HepG2 (cell line): ENCODE results near the gene PXDC1. TPM values are rescaled to one million over a fixed set of nuclear protein-coding genes. Genes with fewer than 3 reads are reported as not detected.
A peak's percentile ranks its signal among the peaks of the same experiment; 100 is the strongest.

Experiments used
- BRD4 ChIP-seq: sonication (generic); formaldehyde crosslinking; IDR thresholded peaks from 2 replicates; pipeline ENCODE4 v1.4.0; 2020; ENCODE audit warnings: missing genetic modification reagents
- CCAR2 ChIP-seq: fragments of 200-400 bp; formaldehyde crosslinking; optimal IDR thresholded peaks from 2 replicates; pipeline ENCODE3; 2018; ENCODE audit warnings: low read depth, mild to moderate bottlenecking, low read length, moderate library complexity
- DPF2 ChIP-seq: sonication (generic); formaldehyde crosslinking; IDR thresholded peaks from 2 replicates; pipeline ENCODE4 v1.4.0; 2020; ENCODE audit warnings: mild to moderate bottlenecking, low read depth, missing genetic modification reagents, borderline replicate concordance
- ELF3 ChIP-seq: IDR thresholded peaks from 2 replicates; pipeline ENCODE4 v1.6.1; 2016; ENCODE audit warnings: missing genetic modification reagents, missing compliant biosample characterization
- GLMP ChIP-seq: sonication (generic); formaldehyde crosslinking; IDR thresholded peaks from 2 replicates; pipeline ENCODE4 v1.9.0; 2021; ENCODE audit warnings: missing genetic modification reagents, mild to moderate bottlenecking, borderline replicate concordance
- KDM4B ChIP-seq: sonication (generic); formaldehyde crosslinking; IDR thresholded peaks from 2 replicates; pipeline ENCODE4 v1.4.0; 2020; ENCODE audit warnings: missing genetic modification reagents
- KLF12 ChIP-seq: sonication (generic); formaldehyde crosslinking; IDR thresholded peaks from 2 replicates; pipeline ENCODE4 v1.4.0; 2020; ENCODE audit warnings: missing genetic modification reagents, borderline replicate concordance
- MAFK ChIP-seq, 2 experiments: IDR thresholded peaks in 1 of 2; conservative IDR thresholded peaks in 1 of 2; 2 replicates each; pipeline ENCODE4 v1.6.1; 2011; ENCODE audit warnings: improper control_type of control experiment in 2 of 2, low read length in 2 of 2
- PBX2 ChIP-seq: IDR thresholded peaks from 2 replicates; pipeline ENCODE4 v1.6.1; 2016; ENCODE audit warnings: control low read depth
- SNAI1 ChIP-seq: sonication (generic); formaldehyde crosslinking; IDR thresholded peaks from 2 replicates; pipeline ENCODE4 v1.5.0; 2020; ENCODE audit warnings: mild to moderate bottlenecking, missing genetic modification reagents, borderline replicate concordance
- ZEB1 ChIP-seq: IDR thresholded peaks from 2 replicates; pipeline ENCODE4 v1.6.1; 2012; ENCODE audit warnings: mild to moderate bottlenecking, low read depth, inconsistent platforms; ENCODE audit not compliant: insufficient replicate concordance
- ZNF20 ChIP-seq: sonication (generic); formaldehyde crosslinking; IDR thresholded peaks from 2 replicates; pipeline ENCODE4 v1.4.0; 2020; ENCODE audit warnings: mild to moderate bottlenecking, moderate library complexity, missing genetic modification reagents
- ZNF766 ChIP-seq: sonication (generic); formaldehyde crosslinking; IDR thresholded peaks from 2 replicates; pipeline ENCODE4 v1.5.0; 2020; ENCODE audit warnings: missing genetic modification reagents, borderline replicate concordance
- polyA plus RNA-seq, 8 experiments: library from polyadenylated mRNA; depleted of rRNA in 3 of 8; stranded (reverse) in 7 of 8; unstranded in 1 of 8; fragments of >200 nt; fragmentation: Illumina TruSeq in 4 of 8; extraction: Trizol in 4 of 8; gene quantifications; 2 replicates each; pipeline versions ENCODE4 v1.2.1 to v1.2.3, GENCODE V29; 2011 to 2016; ENCODE audit warnings: low read depth in 4 of 8, missing spikeins in 1 of 8, mixed read lengths in 1 of 8; ENCODE audit not compliant: insufficient read depth in 1 of 8
- total RNA-seq, 5 experiments: library from RNA; depleted of rRNA; stranded (reverse); fragments of >200 nt; fragmentation: Illumina TruSeq; extraction: Trizol; gene quantifications; 2 replicates each; pipeline ENCODE4 v1.2.3, GENCODE V29; 2016; ENCODE audit warnings: low read depth in 1 of 5
- TF ChIP-seq, protein P1 (sequence below): sonication (generic); formaldehyde crosslinking; IDR thresholded peaks from 2 replicates; pipeline ENCODE4 v1.5.0; 2020; ENCODE audit warnings: mild to moderate bottlenecking, missing genetic modification reagents, borderline replicate concordance
- TF ChIP-seq, protein P2 (sequence below): sonication (generic); formaldehyde crosslinking; IDR thresholded peaks from 2 replicates; pipeline ENCODE4 v1.8.0; 2022; ENCODE audit warnings: low read depth, missing genetic modification reagents
- TF ChIP-seq, protein P3 (sequence below): sonication (generic); formaldehyde crosslinking; IDR thresholded peaks from 2 replicates; pipeline ENCODE4 v1.4.0; 2020; ENCODE audit warnings: mild to moderate bottlenecking, missing genetic modification reagents
- TF ChIP-seq, protein P4 (sequence below): sonication (generic); formaldehyde crosslinking; IDR thresholded peaks from 2 replicates; pipeline ENCODE4 v1.5.0; 2020; ENCODE audit warnings: mild to moderate bottlenecking, missing genetic modification reagents
- TF ChIP-seq, protein P5 (sequence below): IDR thresholded peaks from 2 replicates; pipeline ENCODE4 v1.6.1; 2016

PXDC1 gene
- total and polyA plus RNA-seq, 2 of the 13 experiments (the other 11 are each of a cell fraction or from before 2014, with no cell fraction given) = 32.4 to 34.7 TPM

GRCh38 chr6:3742426-3743344, 8.8 kb downstream of the PXDC1 start (continued):
- TF ChIP-seq CCAR2 = no peak
- TF ChIP-seq, protein P1, sequence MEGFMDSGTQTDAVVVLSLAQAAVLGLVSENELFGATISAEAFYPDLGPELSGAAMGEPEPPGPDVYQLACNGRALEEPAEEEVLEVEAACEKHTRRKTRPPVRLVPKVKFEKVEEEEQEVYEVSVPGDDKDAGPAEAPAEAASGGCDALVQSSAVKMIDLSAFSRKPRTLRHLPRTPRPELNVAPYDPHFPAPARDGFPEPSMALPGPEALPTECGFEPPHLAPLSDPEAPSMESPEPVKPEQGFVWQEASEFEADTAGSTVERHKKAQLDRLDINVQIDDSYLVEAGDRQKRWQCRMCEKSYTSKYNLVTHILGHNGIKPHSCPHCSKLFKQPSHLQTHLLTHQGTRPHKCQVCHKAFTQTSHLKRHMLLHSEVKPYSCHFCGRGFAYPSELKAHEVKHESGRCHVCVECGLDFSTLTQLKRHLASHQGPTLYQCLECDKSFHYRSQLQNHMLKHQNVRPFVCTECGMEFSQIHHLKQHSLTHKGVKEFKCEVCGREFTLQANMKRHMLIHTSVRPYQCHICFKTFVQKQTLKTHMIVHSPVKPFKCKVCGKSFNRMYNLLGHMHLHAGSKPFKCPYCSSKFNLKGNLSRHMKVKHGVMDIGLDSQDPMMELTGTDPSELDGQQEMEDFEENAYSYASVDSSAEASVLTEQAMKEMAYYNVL (CRISPR knock-in tag) = no peak
- peak; percentile 32; the same call in 1 of the 2 replicates for TF ChIP-seq DPF2 (CRISPR knock-in tag)
- TF ChIP-seq ZNF766 (CRISPR knock-in tag) = no peak
- no peak for TF ChIP-seq SNAI1 (CRISPR knock-in tag)
- no peak for TF ChIP-seq ZEB1
- no peak for TF ChIP-seq BRD4
- no peak for TF ChIP-seq MAFK (conservative IDR thresholded peaks at IDR 0.05 in 1 of 2, IDR thresholded peaks at IDR 0.05 in 1 of 2; ENCODE audit: low read length in 2 of 2)
- TF ChIP-seq PBX2 (CRISPR knock-in tag) = no peak
- TF ChIP-seq ELF3 = peak; percentile 92
- TF ChIP-seq, protein P2, sequence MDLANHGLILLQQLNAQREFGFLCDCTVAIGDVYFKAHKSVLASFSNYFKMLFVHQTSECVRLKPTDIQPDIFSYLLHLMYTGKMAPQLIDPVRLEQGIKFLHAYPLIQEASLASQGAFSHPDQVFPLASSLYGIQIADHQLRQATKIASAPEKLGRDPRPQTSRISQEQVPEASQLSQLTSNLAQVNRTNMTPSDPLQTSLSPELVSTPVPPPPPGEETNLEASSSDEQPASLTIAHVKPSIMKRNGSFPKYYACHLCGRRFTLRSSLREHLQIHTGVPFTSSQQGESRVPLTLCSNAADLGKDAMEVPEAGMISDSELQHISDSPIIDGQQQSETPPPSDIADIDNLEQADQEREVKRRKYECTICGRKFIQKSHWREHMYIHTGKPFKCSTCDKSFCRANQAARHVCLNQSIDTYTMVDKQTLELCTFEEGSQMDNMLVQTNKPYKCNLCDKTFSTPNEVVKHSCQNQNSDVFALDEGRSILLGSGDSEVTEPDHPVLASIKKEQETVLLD (CRISPR knock-in tag) = no peak
- no peak for TF ChIP-seq ZNF20 (CRISPR knock-in tag)
- no peak for TF ChIP-seq GLMP (CRISPR knock-in tag)
- no peak for TF ChIP-seq KLF12
- TF ChIP-seq, protein P3, sequence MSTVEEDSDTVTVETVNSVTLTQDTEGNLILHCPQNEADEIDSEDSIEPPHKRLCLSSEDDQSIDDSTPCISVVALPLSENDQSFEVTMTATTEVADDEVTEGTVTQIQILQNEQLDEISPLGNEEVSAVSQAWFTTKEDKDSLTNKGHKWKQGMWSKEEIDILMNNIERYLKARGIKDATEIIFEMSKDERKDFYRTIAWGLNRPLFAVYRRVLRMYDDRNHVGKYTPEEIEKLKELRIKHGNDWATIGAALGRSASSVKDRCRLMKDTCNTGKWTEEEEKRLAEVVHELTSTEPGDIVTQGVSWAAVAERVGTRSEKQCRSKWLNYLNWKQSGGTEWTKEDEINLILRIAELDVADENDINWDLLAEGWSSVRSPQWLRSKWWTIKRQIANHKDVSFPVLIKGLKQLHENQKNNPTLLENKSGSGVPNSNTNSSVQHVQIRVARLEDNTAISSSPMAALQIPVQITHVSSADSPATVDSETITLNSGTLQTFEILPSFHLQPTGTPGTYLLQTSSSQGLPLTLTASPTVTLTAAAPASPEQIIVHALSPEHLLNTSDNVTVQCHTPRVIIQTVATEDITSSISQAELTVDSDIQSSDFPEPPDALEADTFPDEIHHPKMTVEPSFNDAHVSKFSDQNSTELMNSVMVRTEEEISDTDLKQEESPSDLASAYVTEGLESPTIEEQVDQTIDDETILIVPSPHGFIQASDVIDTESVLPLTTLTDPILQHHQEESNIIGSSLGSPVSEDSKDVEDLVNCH = no peak
- TF ChIP-seq KDM4B (CRISPR knock-in tag) = no peak
- TF ChIP-seq, protein P4, sequence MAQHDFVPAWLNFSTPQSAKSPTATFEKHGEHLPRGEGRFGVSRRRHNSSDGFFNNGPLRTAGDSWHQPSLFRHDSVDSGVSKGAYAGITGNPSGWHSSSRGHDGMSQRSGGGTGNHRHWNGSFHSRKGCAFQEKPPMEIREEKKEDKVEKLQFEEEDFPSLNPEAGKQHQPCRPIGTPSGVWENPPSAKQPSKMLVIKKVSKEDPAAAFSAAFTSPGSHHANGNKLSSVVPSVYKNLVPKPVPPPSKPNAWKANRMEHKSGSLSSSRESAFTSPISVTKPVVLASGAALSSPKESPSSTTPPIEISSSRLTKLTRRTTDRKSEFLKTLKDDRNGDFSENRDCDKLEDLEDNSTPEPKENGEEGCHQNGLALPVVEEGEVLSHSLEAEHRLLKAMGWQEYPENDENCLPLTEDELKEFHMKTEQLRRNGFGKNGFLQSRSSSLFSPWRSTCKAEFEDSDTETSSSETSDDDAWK (CRISPR knock-in tag) = no peak
- TF ChIP-seq, protein P5, sequence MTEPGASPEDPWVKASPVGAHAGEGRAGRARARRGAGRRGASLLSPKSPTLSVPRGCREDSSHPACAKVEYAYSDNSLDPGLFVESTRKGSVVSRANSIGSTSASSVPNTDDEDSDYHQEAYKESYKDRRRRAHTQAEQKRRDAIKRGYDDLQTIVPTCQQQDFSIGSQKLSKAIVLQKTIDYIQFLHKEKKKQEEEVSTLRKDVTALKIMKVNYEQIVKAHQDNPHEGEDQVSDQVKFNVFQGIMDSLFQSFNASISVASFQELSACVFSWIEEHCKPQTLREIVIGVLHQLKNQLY (CRISPR knock-in tag) = no peak
